Breast epithelium (tissue), 4 donors: Measurements from ENCODE around the gene MESP2. TPM values are rescaled to one million over a fixed set of nuclear protein-coding genes. Genes with fewer than 3 reads are reported as not detected.
A peak's percentile ranks its signal among the peaks of the same experiment; 100 is the strongest.

Source experiments
- DNase-seq, 2 donors: peaks; one replicate each; pipeline ENCODE4 v3.0.0-alpha.2; 2019; ENCODE audit warnings: low spot score in 2 of 2
- H3K27ac ChIP-seq, 2 donors: fragments of 200-600 bp; sonication (generic) in 1 of 2; one replicate each; pipeline ENCODE4 v1.5.1; 2016 to 2019; ENCODE audit warnings: mild to moderate bottlenecking in 1 of 2
- H3K27me3 ChIP-seq, 2 donors: fragments of 200-600 bp; sonication (generic) in 1 of 2; one replicate each; pipeline versions ENCODE4 v1.5.1 to v1.6.0; 2017 to 2019; ENCODE audit warnings: control low read depth in 1 of 2, mild to moderate bottlenecking in 1 of 2
- H3K36me3 ChIP-seq: fragments of 200-600 bp; one replicate; pipeline ENCODE4 v1.5.1; 2019
- H3K4me1 ChIP-seq, 2 donors: fragments of 200-600 bp; sonication (generic); one replicate each; pipeline ENCODE4 v1.5.1; 2016 to 2019; ENCODE audit warnings: control low read depth in 1 of 2
- H3K4me3 ChIP-seq, 3 donors: fragments of 200-600 bp; sonication (generic); 1 replicate in 2 of 3; 2 replicates in 1 of 3; pipeline ENCODE4 v1.5.1; 2016 to 2019; ENCODE audit warnings: mild to moderate bottlenecking in 3 of 3, moderate library complexity in 2 of 3
- H3K9me3 ChIP-seq, 2 donors: fragments of 200-600 bp; sonication (generic) in 1 of 2; one replicate each; pipeline ENCODE4 v1.5.1; 2016 to 2019; ENCODE audit warnings: control low read depth in 1 of 2
- CTCF ChIP-seq, 3 donors: fragments of 450-650 bp; IDR thresholded peaks; one replicate each; pipeline ENCODE4 v1.5.1; 2016 to 2017; ENCODE audit warnings: antibody characterized with exemption in 3 of 3, mild to moderate bottlenecking in 3 of 3, moderate library complexity in 3 of 3
- POLR2A ChIP-seq: fragments of 450-650 bp; IDR thresholded peaks from one replicate; pipeline ENCODE4 v1.6.1; 2016; ENCODE audit warnings: antibody characterized with exemption, mild to moderate bottlenecking, moderate library complexity
- POLR2AphosphoS5 ChIP-seq, 3 donors: sonication (generic); formaldehyde crosslinking; IDR thresholded peaks; one replicate each; pipeline ENCODE4 v1.6.1; 2017; ENCODE audit warnings: antibody characterized with exemption in 3 of 3
- intact Hi-C: fragments of 100-400 bp; cut with DNase I; formaldehyde crosslinking; loops from one replicate; pipeline ENCODE4 v1.15.1; 2023; ENCODE audit warnings: low total_unique reads
- total RNA-seq, 3 donors: library from RNA; depleted of rRNA; stranded (reverse); fragments of >200 nt; gene quantifications; one replicate each; pipeline ENCODE4 v1.1.0, GENCODE V29; 2016

Gene MESP2
- total RNA-seq, 3 donors from 2014 or later, result 0.64 to 2.3 TPM; not detected in 1

GRCh38 chr15:89745768-89746167 lies 30.4 kb upstream of the MESP2 start:
- H3K4me3 ChIP-seq, result no peak overlapping the region
- no peaks in the 10 kb centered on the region for H3K36me3 ChIP-seq
- TF ChIP-seq POLR2AphosphoS5 (IDR thresholded peaks at IDR 0.05) (no peak), POLR2A (no peak), CTCF (IDR thresholded peaks at IDR 0.05) (no peak)
- H3K27ac ChIP-seq, result no peak overlapping the region
- H3K9me3 ChIP-seq, result no peaks in the 10 kb centered on the region
- no peak for DNase-seq
- H3K27me3 ChIP-seq, result no peaks in the 10 kb centered on the region
- peaks cover 0 to 7% of the 10 kb centered on the region in 2 donors for H3K4me1 ChIP-seq
- intact Hi-C loops, result loop anchor here (5.0 kb wide), 1 partner anchor 132 kb away; no protein-coding TSS in a partner anchor

GRCh38 chr15:89746386-89746780 lies 29.7 kb upstream of the MESP2 start:
- Histone ChIP-seq H3K36me3 (no peaks in the 10 kb centered on the region), H3K27me3 (no peaks in the 10 kb centered on the region), H3K4me3 (no peak overlapping the region), H3K4me1 (peaks cover 0 to 10% of the 10 kb centered on the region in 2 donors), H3K9me3 (no peaks in the 10 kb centered on the region), H3K27ac (no peak overlapping the region)
- no peak for DNase-seq
- intact Hi-C loops, result loop anchor here (5.0 kb wide), 1 partner anchor 131 kb away; no protein-coding TSS in a partner anchor
- no peak for TF ChIP-seq POLR2A
- TF ChIP-seq POLR2AphosphoS5 (IDR thresholded peaks at IDR 0.05), result no peak
- no peak for TF ChIP-seq CTCF (IDR thresholded peaks at IDR 0.05)

- Histone ChIP-seq H3K27me3 (no peaks in the 10 kb centered on the region), H3K4me3 (no peak overlapping the region), H3K9me3 (no peaks in the 10 kb centered on the region), H3K36me3 (no peaks in the 10 kb centered on the region), H3K4me1 (peaks cover 0 to 13% of the 10 kb centered on the region in 2 donors), H3K27ac (no peak overlapping the region)
- no peak for DNase-seq
- TF ChIP-seq POLR2AphosphoS5 (IDR thresholded peaks at IDR 0.05), result no peak
- no peak for TF ChIP-seq CTCF (IDR thresholded peaks at IDR 0.05)
- TF ChIP-seq POLR2A, result no peak
- intact Hi-C loops, result loop anchor here (5.0 kb wide), 1 partner anchor 129 kb away; no protein-coding TSS in a partner anchor
Measured at GRCh38 chr15:89747708-89748682, 28.1 kb upstream of the MESP2 start.

GRCh38 chr15:89749054-89749453 lies 27.1 kb upstream of the MESP2 start:
- Histone ChIP-seq H3K9me3 (no peaks in the 10 kb centered on the region), H3K4me3 (no peak overlapping the region), H3K36me3 (no peaks in the 10 kb centered on the region), H3K27ac (no peak overlapping the region), H3K4me1 (peaks cover 0 to 13% of the 10 kb centered on the region in 2 donors), H3K27me3 (no peaks in the 10 kb centered on the region)
- TF ChIP-seq POLR2AphosphoS5 (IDR thresholded peaks at IDR 0.05), result no peak
- TF ChIP-seq CTCF (IDR thresholded peaks at IDR 0.05), result no peak
- no peak for TF ChIP-seq POLR2A
- no peak for DNase-seq
- intact Hi-C loops, result loop anchor here (5.0 kb wide), 1 partner anchor 128 kb away; no protein-coding TSS in a partner anchor

- intact Hi-C loops, result loop anchor here (5.0 kb wide), 1 partner anchor 128 kb away; no protein-coding TSS in a partner anchor
- peak overlapping the region in 1 of 2 donors; percentile 84 for H3K27ac ChIP-seq
- DNase-seq, result no peak
- no peaks in the 10 kb centered on the region for H3K9me3 ChIP-seq
- peaks cover 0 to 13% of the 10 kb centered on the region in 2 donors for H3K4me1 ChIP-seq
- peak overlapping the region in 2 of 3 donors; percentile 66 to 86 for H3K4me3 ChIP-seq
- H3K36me3 ChIP-seq, result no peaks in the 10 kb centered on the region
- no peaks in the 10 kb centered on the region for H3K27me3 ChIP-seq
- TF ChIP-seq POLR2A (no peak), CTCF (IDR thresholded peaks at IDR 0.05) (no peak), POLR2AphosphoS5 (IDR thresholded peaks at IDR 0.05) (no peak)
Measured at GRCh38 chr15:89749526-89749925, 26.6 kb upstream of the MESP2 start.
